HG03097 (cell line): Measurements from ENCODE around the gene GMEB1.
A peak's percentile ranks its signal among the peaks of the same experiment; 100 is the strongest.
"Not testable (repeated sequence)": the region's sequence is repeated elsewhere in the genome, so short reads cannot be mapped to it uniquely, and the experiment has no call there.

Experiments used
- ATAC-seq: cut with Tn5 transposase; IDR thresholded peaks from one replicate; pipeline ENCODE4 v1.9.1; 2021; ENCODE audit not compliant: unreplicated experiment, low FRiP score

GMEB1 gene

GRCh38 chr1:28671254-28671780 is 2.7 kb downstream of the GMEB1 start:
- no peak for ATAC-seq

- not testable (repeated sequence) for ATAC-seq
Observed at GRCh38 chr1:28672971-28673370, 4.4 kb downstream of the GMEB1 start.

DNA sequence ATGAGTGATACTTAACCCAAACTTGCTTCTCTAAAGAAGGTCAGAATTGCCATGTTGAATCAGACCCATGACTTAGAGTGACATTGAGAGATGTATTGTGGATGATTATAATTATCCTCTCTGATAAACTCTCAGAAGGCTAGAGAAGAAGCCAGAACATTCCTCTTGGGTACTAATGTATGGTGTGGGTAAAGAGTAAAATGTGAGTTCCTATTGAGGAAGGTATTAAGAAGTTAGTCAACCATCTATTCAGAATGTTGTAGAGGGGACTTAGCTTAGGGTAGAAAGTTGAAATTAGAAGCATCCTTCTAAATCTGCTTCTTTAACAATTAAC is 7.3 kb downstream of the GMEB1 start:
- no peak for ATAC-seq

DNA sequence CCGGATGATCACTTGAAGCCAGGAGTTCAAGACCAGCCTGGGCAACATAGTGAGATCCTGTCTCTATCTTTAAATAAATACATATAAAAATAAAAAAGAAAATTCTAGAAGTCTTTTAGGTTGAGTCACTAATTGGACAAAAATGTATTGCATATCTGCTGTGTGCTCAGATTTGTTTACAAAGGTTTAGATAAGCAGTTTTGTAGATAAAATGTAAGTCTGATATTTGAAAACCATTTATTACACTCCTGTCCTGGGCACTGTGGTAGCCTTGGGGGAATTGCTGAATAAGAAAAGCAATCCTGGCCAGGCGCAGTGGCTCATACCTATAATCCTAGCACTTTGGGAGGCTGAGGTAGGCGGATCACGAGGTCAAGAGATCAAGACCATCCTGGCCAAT is 11.6 kb downstream of the GMEB1 start:
- ATAC-seq, result no peak

- ATAC-seq, result no peak
Observed at GRCh38 chr1:28682840-28683239, 14.3 kb downstream of the GMEB1 start.

DNA sequence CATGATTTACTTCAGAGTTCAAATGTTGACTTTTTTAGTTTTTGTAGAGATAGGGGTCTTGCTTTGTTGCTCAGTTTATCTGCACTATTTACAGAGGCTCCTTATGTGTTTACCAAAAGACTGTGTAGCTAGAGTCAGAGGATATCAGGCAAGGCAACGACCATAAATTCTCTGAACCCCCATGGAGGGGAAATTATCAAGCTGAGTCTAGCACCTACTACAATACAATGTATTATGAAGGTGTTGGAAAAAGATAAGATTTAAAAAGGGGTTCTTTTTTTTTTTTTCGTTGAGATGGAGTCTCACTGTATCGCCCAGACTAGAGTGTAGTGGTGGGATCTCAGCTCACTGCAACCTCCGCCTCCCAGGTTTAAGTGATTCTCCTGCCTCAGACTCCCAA is 16.4 kb downstream of the GMEB1 start:
- no peak for ATAC-seq

GRCh38 chr1:28691627-28692026 is 23.0 kb downstream of the GMEB1 start:
- not testable (repeated sequence) for ATAC-seq

GRCh38 chr1:28703629-28704028 is 35.0 kb downstream of the GMEB1 start:
- ATAC-seq, result no peak

DNA sequence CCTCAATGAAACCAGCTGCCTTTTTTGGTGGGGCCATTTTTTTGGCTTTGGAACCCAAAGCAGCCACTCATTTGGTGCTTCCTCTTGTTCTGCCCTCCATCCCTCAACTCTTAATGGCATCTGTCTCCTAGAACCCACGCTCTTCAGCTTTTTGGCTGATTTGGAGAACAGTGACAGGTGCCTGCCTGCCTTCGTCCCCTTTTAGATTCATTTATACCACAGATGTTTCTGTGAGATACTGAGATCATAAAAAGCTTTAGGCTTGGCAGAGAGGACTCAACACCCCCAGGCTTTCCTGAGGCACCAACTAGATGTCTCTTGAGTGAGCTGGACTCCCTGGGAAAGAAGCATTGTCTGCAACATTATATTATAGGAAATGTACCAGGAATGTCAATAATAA is 47.8 kb downstream of the GMEB1 start:
- ATAC-seq, result no peak

GRCh38 chr1:28718166-28718565 is 49.6 kb downstream of the GMEB1 start:
- no peak for ATAC-seq

DNA sequence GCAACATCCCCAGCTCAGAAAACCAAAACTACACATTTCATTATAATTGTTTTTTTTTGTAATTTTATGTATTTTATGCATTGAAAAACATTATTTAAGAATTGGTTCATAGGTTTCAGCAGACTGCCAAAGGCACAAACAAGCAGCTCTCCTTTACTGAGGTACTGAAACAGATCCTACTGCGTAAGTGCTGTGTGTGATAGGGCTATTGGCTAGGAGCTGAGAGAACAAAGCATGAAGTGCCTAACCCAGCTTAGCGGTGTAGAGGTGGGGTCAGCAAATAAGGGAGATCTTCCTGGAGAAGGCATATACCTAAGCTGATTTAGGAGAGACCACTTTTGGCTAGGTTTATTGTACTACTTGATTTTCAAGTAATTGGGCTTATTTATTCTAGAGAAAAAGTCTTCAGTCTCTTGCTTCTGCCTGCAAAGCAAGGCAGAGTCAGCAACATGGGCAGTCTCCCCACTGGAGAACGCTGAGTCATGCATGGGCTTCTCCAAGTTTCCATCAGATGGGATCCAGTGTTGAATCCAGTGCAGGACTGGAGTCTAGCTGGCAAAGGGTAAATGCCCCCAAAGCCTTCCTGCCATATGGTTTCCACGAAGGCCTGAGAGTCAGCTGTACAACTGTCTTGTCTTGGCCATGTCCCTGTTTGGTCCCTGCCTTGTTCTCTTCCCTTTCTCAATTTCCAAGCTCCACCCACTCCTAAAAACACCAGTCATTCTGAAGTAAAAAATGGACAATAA is 50.2 kb downstream of the GMEB1 start:
- no peak for ATAC-seq

GRCh38 chr1:28719332-28719619 is 50.7 kb downstream of the GMEB1 start:
- no peak for ATAC-seq

- no peak for ATAC-seq
Observed at GRCh38 chr1:28720376-28720775, 51.8 kb downstream of the GMEB1 start.

DNA sequence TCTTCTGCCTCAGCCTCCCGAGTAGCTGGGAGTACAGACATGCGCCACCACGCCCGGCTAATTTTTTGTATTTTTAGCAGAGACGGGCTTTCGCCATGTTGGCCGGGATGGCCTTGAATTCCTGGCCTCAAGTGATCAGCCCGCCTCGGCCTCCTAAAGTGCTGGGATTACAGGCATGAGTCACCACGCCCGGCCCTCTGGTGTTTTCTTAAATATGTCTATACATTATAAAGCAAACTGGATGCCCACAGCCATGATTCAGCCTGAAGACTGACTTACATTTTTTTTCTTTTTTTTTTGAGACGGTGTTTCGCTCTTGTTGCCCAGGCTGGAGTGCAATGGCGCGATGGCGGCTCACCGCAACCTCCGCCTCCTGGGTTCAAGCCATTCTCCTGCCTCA is 53.3 kb downstream of the GMEB1 start:
- ATAC-seq, result not testable (repeated sequence)

- not testable (repeated sequence) for ATAC-seq
Observed at GRCh38 chr1:28725365-28725764, 56.8 kb downstream of the GMEB1 start.

GRCh38 chr1:28735961-28736449 is 67.4 kb downstream of the GMEB1 start:
- ATAC-seq, result no peak

DNA sequence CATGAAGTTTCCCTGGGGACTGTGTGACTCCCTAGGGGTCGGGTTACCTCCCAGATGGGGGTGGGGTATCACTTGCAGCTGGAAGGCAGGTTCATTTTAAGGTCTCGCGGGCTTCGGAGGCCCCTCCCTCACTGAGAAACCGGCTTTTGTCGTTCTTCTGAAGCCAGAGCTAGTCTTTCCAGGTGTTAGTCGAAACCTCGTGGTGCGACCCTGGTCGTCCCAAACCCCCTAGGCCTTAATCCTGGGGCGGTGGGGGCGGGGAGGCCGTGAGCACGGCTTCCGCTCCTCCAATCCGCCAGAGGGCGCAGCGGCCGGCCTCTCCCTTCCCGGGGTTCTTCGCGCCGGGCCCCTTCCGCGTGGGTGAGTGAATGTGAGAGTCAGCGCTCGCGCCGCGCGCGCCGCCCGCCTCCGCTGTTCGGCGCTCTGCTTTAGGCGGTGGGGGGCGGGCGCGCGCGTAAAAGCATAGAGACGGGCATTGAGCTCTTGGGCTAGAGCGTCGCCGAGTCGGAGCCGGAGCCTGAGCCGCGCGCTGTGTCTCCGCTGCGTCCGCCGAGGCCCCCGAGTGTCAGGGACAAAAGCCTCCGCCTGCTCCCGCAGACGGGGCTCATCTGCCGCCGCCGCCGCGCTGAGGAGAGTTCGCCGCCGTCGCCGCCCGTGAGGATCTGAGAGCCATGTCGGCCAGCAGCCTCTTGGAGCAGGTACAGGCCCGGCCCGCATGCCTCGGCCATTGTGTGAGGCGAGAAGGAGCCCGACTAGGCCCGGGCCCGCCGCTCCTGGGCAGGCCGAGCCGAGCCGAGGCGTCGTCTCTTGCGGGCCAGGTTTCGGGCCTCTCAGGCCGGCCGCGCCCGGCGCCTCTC is 68.1 kb downstream of the GMEB1 start, which contains the start of gene YTHDF2:
TSS of gene YTHDF2 (plus strand) at position 491 of the 857 bp plus-strand sequence. CDS start at position 672, 181 bp downstream.
- peak; percentile 87 for ATAC-seq

DNA sequence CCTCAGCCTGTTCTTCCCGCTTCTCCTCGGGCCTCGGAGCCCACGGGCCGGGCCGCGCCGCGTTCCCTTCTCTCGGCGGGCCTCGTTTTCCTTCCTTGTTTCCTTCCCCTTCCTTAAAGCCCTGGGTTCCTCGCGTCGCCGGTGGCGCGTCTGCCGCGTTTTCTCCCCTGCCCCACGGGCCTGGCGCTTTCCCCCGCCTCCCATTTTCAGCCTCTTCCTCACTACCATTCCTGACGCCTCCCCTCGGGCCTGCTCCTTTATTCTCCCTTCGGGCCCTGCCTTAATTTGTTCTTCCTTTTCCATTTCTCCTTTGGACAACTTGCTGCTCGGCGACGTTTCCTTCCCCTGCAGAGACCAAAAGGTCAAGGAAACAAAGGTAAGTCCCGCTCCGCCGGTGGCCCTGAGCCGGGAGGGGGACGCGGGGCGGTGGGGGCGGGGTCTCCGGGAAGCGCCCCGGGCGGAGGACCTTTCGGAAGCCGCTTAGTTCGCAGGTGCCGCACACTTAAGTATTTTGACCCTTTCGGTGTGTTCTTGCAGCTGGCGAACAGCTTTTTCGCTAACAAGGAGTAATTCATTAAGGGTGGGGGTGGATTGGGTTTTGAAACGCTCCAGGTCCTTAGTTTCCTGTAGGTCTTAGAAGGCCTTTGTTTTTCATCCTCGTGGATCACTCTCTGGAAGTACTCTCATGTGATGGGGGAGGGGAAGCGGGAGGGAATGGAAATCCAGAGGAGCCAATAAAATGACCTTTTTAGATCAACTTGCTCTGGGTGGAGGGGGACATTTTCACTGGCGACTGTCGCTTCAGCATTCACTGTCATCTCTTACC is 68.9 kb downstream of the GMEB1 start:
- peak; percentile 6 for ATAC-seq

GRCh38 chr1:28740118-28740517 is 71.5 kb downstream of the GMEB1 start:
- ATAC-seq, result no peak

DNA sequence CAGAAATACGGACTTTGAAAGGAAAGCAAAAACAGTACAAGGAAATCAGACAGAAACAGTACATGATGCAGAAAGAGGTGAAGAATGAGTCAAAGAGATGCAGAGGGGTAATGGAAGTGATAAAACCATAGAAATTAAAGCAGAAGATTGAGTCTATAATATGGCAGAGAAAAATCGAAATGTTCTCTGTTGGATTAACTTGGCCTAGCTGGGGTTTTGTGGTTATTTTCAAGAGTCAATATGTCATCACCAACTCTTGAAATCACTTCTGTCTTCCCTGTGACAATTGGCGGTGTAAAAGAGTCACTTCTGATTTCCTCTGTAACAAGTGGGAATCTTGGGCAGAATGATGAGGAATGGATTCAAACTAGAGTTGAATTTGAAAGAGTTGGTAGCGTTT is 75.6 kb downstream of the GMEB1 start:
- ATAC-seq, result no peak

GRCh38 chr1:28745653-28746173 is 77.1 kb downstream of the GMEB1 start:
- ATAC-seq, result no peak
